Activated CD4-positive, alpha-beta T cell treated with anti-CD3 and anti-CD28 coated beads for 36 hours (primary cell): Measurements from ENCODE around the gene MSI2. TPM values are rescaled to one million over a fixed set of nuclear protein-coding genes. Genes with fewer than 3 reads are reported as not detected.

Source experiments
- ATAC-seq: fragments of 200-7000 bp; cut with Tn5 transposase; one replicate; pipeline ENCODE4 v1.10.0; 2021; ENCODE audit warnings: mild to moderate bottlenecking, moderate library complexity
- CTCF ChIA-PET: fragments of 350-600 bp; sonication (Branson Sonifier 250); formaldehyde crosslinking; loops from one replicate; lab custom pipeline; 2021; ENCODE audit warnings: antibody characterized with exemption; lab: Charles Lee
- POLR2A ChIA-PET: fragments of 350-600 bp; sonication (Branson Sonifier 250); formaldehyde crosslinking; loops from one replicate; lab custom pipeline; 2021; ENCODE audit warnings: antibody characterized with exemption, inconsistent platforms; lab: Charles Lee
- DNase-seq: peaks from one replicate; pipeline ENCODE4 v3.0.0-alpha.2; 2020
- H3K27ac Mint-ChIP-seq: one replicate; pipeline ENCODE4 v1.8.0; 2021; ENCODE audit warnings: mixed read lengths
- H3K27me3 Mint-ChIP-seq: one replicate; pipeline ENCODE4 v1.8.0; 2021; ENCODE audit warnings: mixed read lengths
- H3K36me3 Mint-ChIP-seq: one replicate; pipeline ENCODE4 v1.8.0; 2021; ENCODE audit warnings: low read depth, mixed read lengths
- H3K4me1 Mint-ChIP-seq: one replicate; pipeline ENCODE4 v1.8.0; 2021; ENCODE audit warnings: mixed read lengths
- H3K4me3 Mint-ChIP-seq: one replicate; pipeline ENCODE4 v1.8.0; 2021; ENCODE audit warnings: mild to moderate bottlenecking, moderate library complexity, mixed read lengths
- H3K9me3 Mint-ChIP-seq: one replicate; pipeline ENCODE4 v1.8.0; 2021; ENCODE audit warnings: low read depth, mixed read lengths
- intact Hi-C, 2 experiments: fragments of 100-400 bp; cut with DNase I in 1 of 2; cut with micrococcal nuclease in 1 of 2; formaldehyde crosslinking; loops; one replicate each; pipeline versions ENCODE4 v1.14.2 to v1.15.1; 2022 to 2024; cut with DNase I, micrococcal nuclease
- total RNA-seq, 2 experiments: library from RNA; stranded (reverse); gene quantifications; one replicate each; pipeline ENCODE4 v1.2.3, GENCODE V29; 2021

MSI2 gene
- total RNA-seq, 2 experiments from 2014 or later = 55.3 to 57.2 TPM

- ChIA-PET POLR2A (no interaction called here), CTCF (interaction anchor here (0.7 to 1.3 kb wide), 3 partner anchors 11 to 478 kb away, joined by 3 to 5 read pairs (median 3); no protein-coding TSS in a partner anchor)
- DNase-seq = no peak
- Mint-ChIP-seq H3K36me3 (peaks cover 4% of the 10 kb centered on the region), H3K27ac (no peak overlapping the region), H3K27me3 (no peaks in the 10 kb centered on the region), H3K4me1 (no peaks in the 10 kb centered on the region), H3K4me3 (no peak overlapping the region), H3K9me3 (no peaks in the 10 kb centered on the region)
- intact Hi-C loops = no loop called here
- ATAC-seq = no peak
These were observed 429.3 kb downstream of the MSI2 start for GRCh38 chr17:57685499-57686132.

- POLR2A ChIA-PET = no interaction called here
- intact Hi-C loops = no loop called here
These were observed 431.3 kb downstream of the MSI2 start for GRCh38 chr17:57687642-57688041.

GRCh38 chr17:57689254-57689653 is 432.9 kb downstream of the MSI2 start:
- Mint-ChIP-seq H3K4me3 (no peak overlapping the region), H3K4me1 (peaks cover 7% of the 10 kb centered on the region), H3K36me3 (peaks cover 3% of the 10 kb centered on the region), H3K27ac (no peak overlapping the region), H3K9me3 (peaks cover 2% of the 10 kb centered on the region), H3K27me3 (no peaks in the 10 kb centered on the region)
- ATAC-seq (no peak), DNase-seq (no peak)
- intact Hi-C loops = no loop called here
- POLR2A ChIA-PET = no interaction called here
- CTCF ChIA-PET = interaction anchor here (0.7 to 1.0 kb wide), 2 partner anchors 17 to 74 kb away, joined by 3 read pairs; no protein-coding TSS in a partner anchor

More at GRCh38 chr17:57687642-57688041, 431.3 kb downstream of the MSI2 start:
- ATAC-seq = no peak
- Mint-ChIP-seq H3K4me3 (no peak overlapping the region), H3K4me1 (peaks cover 4% of the 10 kb centered on the region), H3K9me3 (no peaks in the 10 kb centered on the region), H3K27ac (no peak overlapping the region), H3K36me3 (peaks cover 4% of the 10 kb centered on the region), H3K27me3 (no peaks in the 10 kb centered on the region)
- CTCF ChIA-PET = interaction anchor here (0.6 kb wide), 1 partner anchor 445 kb away, joined by 3 read pairs; no protein-coding TSS in a partner anchor
- no peak for DNase-seq

- Mint-ChIP-seq H3K9me3 (peaks cover 2% of the 10 kb centered on the region), H3K27me3 (no peaks in the 10 kb centered on the region), H3K36me3 (peaks cover 5% of the 10 kb centered on the region), H3K4me3 (no peak overlapping the region), H3K4me1 (peaks cover 7% of the 10 kb centered on the region), H3K27ac (no peak overlapping the region)
- POLR2A ChIA-PET = no interaction called here
- CTCF ChIA-PET = interaction anchor here (1.1 kb wide), 1 partner anchor 56 kb away, joined by 3 read pairs; no protein-coding TSS in a partner anchor
- intact Hi-C loops = no loop called here
- no peak for ATAC-seq
- DNase-seq = no peak
These were observed 435.6 kb downstream of the MSI2 start for GRCh38 chr17:57691939-57692338.

GRCh38 chr17:57692770-57693169 is 436.4 kb downstream of the MSI2 start:
- no peak overlapping the region for H3K4me3 Mint-ChIP-seq
- DNase-seq = no peak
- ATAC-seq = no peak
- H3K27ac Mint-ChIP-seq = no peak overlapping the region
- CTCF ChIA-PET = no interaction called here
- intact Hi-C loops = no loop called here
- no peaks in the 10 kb centered on the region for H3K27me3 Mint-ChIP-seq
- peaks cover 2% of the 10 kb centered on the region for H3K9me3 Mint-ChIP-seq
- peaks cover 7% of the 10 kb centered on the region for H3K4me1 Mint-ChIP-seq
- POLR2A ChIA-PET = no interaction called here
- peaks cover 5% of the 10 kb centered on the region for H3K36me3 Mint-ChIP-seq

- no peaks in the 10 kb centered on the region for H3K27me3 Mint-ChIP-seq
- ChIA-PET POLR2A (no interaction called here), CTCF (interaction anchor here (1.7 kb wide), 1 partner anchor 22 kb away, joined by 6 read pairs; no protein-coding TSS in a partner anchor)
- intact Hi-C loops = no loop called here
- no peak overlapping the region for H3K27ac Mint-ChIP-seq
- H3K36me3 Mint-ChIP-seq = peaks cover 5% of the 10 kb centered on the region
- no peak for DNase-seq
- H3K9me3 Mint-ChIP-seq = peaks cover 2% of the 10 kb centered on the region
- H3K4me1 Mint-ChIP-seq = peaks cover 7% of the 10 kb centered on the region
- ATAC-seq = no peak
- H3K4me3 Mint-ChIP-seq = no peak overlapping the region
These were observed 437.7 kb downstream of the MSI2 start for GRCh38 chr17:57694051-57694450.

GRCh38 chr17:57696050-57696449 is 439.7 kb downstream of the MSI2 start:
- DNase-seq = no peak
- no peak overlapping the region for H3K27ac Mint-ChIP-seq
- ChIA-PET CTCF (interaction anchor here (0.7 to 1.2 kb wide), 3 partner anchors 13 to 32 kb away, joined by 3 to 4 read pairs (median 3); no protein-coding TSS in a partner anchor), POLR2A (no interaction called here)
- peaks cover 7% of the 10 kb centered on the region for H3K4me1 Mint-ChIP-seq
- no peak overlapping the region for H3K4me3 Mint-ChIP-seq
- ATAC-seq = no peak
- peaks cover 2% of the 10 kb centered on the region for H3K9me3 Mint-ChIP-seq
- peaks cover 5% of the 10 kb centered on the region for H3K36me3 Mint-ChIP-seq
- intact Hi-C loops = no loop called here
- no peaks in the 10 kb centered on the region for H3K27me3 Mint-ChIP-seq

- ChIA-PET POLR2A (no interaction called here), CTCF (interaction anchor here (0.6 kb wide), 1 partner anchor 408 kb away, joined by 3 read pairs; no protein-coding TSS in a partner anchor)
- no peak for ATAC-seq
- intact Hi-C loops = no loop called here
- H3K4me1 Mint-ChIP-seq = peaks cover 7% of the 10 kb centered on the region
- no peak for DNase-seq
- peaks cover 5% of the 10 kb centered on the region for H3K36me3 Mint-ChIP-seq
- no peaks in the 10 kb centered on the region for H3K27me3 Mint-ChIP-seq
- peaks cover 2% of the 10 kb centered on the region for H3K9me3 Mint-ChIP-seq
- H3K4me3 Mint-ChIP-seq = no peak overlapping the region
- no peak overlapping the region for H3K27ac Mint-ChIP-seq
These were observed 440.9 kb downstream of the MSI2 start for GRCh38 chr17:57697197-57697596.

- peaks cover 2% of the 10 kb centered on the region for H3K9me3 Mint-ChIP-seq
- POLR2A ChIA-PET = no interaction called here
These were observed 441.8 kb downstream of the MSI2 start for GRCh38 chr17:57697891-57698711.

GRCh38 chr17:57699751-57700219 is 443.5 kb downstream of the MSI2 start:
- ChIA-PET POLR2A (no interaction called here), CTCF (no interaction called here)
- intact Hi-C loops = no loop called here
- no peak for ATAC-seq
- H3K4me1 Mint-ChIP-seq = no peaks in the 10 kb centered on the region
- peaks cover 2% of the 10 kb centered on the region for H3K36me3 Mint-ChIP-seq
- H3K27me3 Mint-ChIP-seq = no peaks in the 10 kb centered on the region
- H3K27ac Mint-ChIP-seq = no peak overlapping the region
- H3K4me3 Mint-ChIP-seq = no peak overlapping the region
- DNase-seq = no peak
- no peaks in the 10 kb centered on the region for H3K9me3 Mint-ChIP-seq

More at GRCh38 chr17:57697891-57698711, 441.8 kb downstream of the MSI2 start:
- CTCF ChIA-PET = no interaction called here
- intact Hi-C loops = no loop called here
- H3K4me1 Mint-ChIP-seq = no peaks in the 10 kb centered on the region
- peaks cover 5% of the 10 kb centered on the region for H3K36me3 Mint-ChIP-seq
- ATAC-seq = peak; percentile 78
- no peaks in the 10 kb centered on the region for H3K27me3 Mint-ChIP-seq
- H3K27ac Mint-ChIP-seq = no peak overlapping the region
- DNase-seq = peak; percentile 46
- H3K4me3 Mint-ChIP-seq = no peak overlapping the region

GRCh38 chr17:57701124-57701523 is 444.8 kb downstream of the MSI2 start:
- Mint-ChIP-seq H3K9me3 (no peaks in the 10 kb centered on the region), H3K4me3 (no peak overlapping the region), H3K4me1 (no peaks in the 10 kb centered on the region), H3K36me3 (no peaks in the 10 kb centered on the region), H3K27ac (no peak overlapping the region), H3K27me3 (no peaks in the 10 kb centered on the region)
- intact Hi-C loops = no loop called here
- ChIA-PET POLR2A (no interaction called here), CTCF (interaction anchor here (1.0 kb wide), 1 partner anchor 21 kb away, joined by 3 read pairs; no protein-coding TSS in a partner anchor)
- no peak for ATAC-seq
- no peak for DNase-seq
